ENCODE data around the gene ICAM5. TPM values are rescaled to one million over a fixed set of nuclear protein-coding genes. Genes with fewer than 3 reads are reported as not detected.

ICAM5 gene
- total and polyA plus RNA-seq, 9 of the 15 experiments (the other 6 are each of a cell fraction or from before 2014, with no cell fraction given): 0.10 to 114 (median 13.7) TPM

DNA sequence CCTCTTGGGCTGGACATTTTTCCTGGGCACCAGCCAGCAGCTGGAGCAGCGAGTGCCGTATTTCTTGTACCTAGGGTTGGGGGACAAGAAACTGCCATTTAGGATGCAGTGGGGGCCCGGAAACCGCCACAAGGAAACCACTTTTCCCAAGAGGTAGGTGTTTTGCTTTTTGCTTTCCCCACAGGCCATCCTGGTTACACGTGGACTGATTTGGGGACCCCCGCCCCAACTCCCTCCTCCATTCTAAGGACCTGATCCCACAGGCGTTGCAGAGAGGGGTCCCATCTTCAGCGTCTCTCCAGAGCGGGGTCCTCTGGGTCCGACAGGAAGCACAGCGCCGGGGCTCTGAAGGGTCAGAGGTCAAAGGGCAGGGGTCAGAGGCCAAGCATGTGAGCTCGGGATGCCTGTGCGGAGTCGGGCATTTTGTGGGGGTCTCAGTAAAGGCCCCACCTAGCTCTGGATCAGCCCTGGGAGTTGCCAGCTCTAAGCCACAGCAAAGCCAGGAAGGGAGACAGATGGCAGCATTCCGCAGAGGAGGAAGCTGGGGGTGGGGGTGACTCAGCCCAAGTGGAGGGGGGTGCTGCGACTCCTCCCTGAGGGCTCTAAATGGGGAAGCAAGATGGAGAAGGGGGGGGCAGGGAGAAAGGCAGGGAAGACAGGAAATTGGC is 15.5 kb downstream of the ICAM5 start (continued):
- TF ChIP-seq RBFOX2 (IDR thresholded peaks at IDR 0.05; ENCODE audit: low read depth, low read length) (peak; percentile 49), ZNF57 (CRISPR knock-in tag; IDR thresholded peaks at IDR 0.05) (no peak), THRAP3 (IDR thresholded peaks at IDR 0.05; ENCODE audit: borderline replicate concordance) (no peak), ZNF12 (CRISPR knock-in tag; IDR thresholded peaks at IDR 0.05) (no peak), SETDB1 (IDR thresholded peaks at IDR 0.05; ENCODE audit: low read length) (no peak), KAT8 (IDR thresholded peaks at IDR 0.05; ENCODE audit: low read depth) (no peak), ZNF75A (CRISPR knock-in tag; IDR thresholded peaks at IDR 0.05) (no peak), NR2C2 (CRISPR knock-in tag; IDR thresholded peaks at IDR 0.05) (peak; percentile 98), NR2C2 (tag; IDR thresholded peaks at IDR 0.05) (peak; percentile 97), EWSR1 (IDR thresholded peaks at IDR 0.05; ENCODE audit: borderline replicate concordance, low read depth, partially characterized antibody) (no peak), ZKSCAN1 (IDR thresholded peaks at IDR 0.05; ENCODE audit: low read depth, low read length) (no peak), RBM25 (IDR thresholded peaks at IDR 0.05; ENCODE audit: low read depth, low read length, severe bottlenecking) (peak; percentile 98), ZC3H4 (CRISPR knock-in tag; IDR thresholded peaks at IDR 0.05; ENCODE audit: borderline replicate concordance) (no peak), BCOR (IDR thresholded peaks at IDR 0.05) (peak; percentile 86; the same call in 1 of the 2 replicates), NR2C1 (IDR thresholded peaks at IDR 0.05) (peak; percentile 99), NR2C1 (tag; IDR thresholded peaks at IDR 0.05) (peak; percentile 99), CHCHD3 (CRISPR knock-in tag; IDR thresholded peaks at IDR 0.05) (no peak), ZNF324 (CRISPR knock-in tag; IDR thresholded peaks at IDR 0.05) (no peak)
- TF ChIP-seq, protein P1, sequence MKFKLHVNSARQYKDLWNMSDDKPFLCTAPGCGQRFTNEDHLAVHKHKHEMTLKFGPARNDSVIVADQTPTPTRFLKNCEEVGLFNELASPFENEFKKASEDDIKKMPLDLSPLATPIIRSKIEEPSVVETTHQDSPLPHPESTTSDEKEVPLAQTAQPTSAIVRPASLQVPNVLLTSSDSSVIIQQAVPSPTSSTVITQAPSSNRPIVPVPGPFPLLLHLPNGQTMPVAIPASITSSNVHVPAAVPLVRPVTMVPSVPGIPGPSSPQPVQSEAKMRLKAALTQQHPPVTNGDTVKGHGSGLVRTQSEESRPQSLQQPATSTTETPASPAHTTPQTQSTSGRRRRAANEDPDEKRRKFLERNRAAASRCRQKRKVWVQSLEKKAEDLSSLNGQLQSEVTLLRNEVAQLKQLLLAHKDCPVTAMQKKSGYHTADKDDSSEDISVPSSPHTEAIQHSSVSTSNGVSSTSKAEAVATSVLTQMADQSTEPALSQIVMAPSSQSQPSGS (CRISPR knock-in tag; IDR thresholded peaks at IDR 0.05): no peak
- TF ChIP-seq, protein P2, sequence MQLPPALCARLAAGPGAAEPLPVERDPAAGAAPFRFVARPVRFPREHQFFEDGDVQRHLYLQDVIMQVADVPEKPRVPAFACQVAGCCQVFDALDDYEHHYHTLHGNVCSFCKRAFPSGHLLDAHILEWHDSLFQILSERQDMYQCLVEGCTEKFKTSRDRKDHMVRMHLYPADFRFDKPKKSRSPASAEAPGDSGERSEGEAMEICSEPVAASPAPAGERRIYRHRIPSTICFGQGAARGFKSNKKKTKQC (CRISPR knock-in tag; IDR thresholded peaks at IDR 0.05): 0 out of 2 replicates have a peak, but pooled peaks have one; percentile 18
- TF ChIP-seq, protein P3, sequence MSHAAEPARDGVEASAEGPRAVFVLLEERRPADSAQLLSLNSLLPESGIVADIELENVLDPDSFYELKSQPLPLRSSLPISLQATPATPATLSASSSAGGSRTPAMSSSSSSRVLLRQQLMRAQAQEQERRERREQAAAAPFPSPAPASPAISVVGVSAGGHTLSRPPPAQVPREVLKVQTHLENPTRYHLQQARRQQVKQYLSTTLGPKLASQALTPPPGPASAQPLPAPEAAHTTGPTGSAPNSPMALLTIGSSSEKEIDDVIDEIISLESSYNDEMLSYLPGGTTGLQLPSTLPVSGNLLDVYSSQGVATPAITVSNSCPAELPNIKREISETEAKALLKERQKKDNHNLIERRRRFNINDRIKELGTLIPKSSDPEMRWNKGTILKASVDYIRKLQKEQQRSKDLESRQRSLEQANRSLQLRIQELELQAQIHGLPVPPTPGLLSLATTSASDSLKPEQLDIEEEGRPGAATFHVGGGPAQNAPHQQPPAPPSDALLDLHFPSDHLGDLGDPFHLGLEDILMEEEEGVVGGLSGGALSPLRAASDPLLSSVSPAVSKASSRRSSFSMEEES (CRISPR knock-in tag; IDR thresholded peaks at IDR 0.05): no peak
- TF ChIP-seq, protein P4, sequence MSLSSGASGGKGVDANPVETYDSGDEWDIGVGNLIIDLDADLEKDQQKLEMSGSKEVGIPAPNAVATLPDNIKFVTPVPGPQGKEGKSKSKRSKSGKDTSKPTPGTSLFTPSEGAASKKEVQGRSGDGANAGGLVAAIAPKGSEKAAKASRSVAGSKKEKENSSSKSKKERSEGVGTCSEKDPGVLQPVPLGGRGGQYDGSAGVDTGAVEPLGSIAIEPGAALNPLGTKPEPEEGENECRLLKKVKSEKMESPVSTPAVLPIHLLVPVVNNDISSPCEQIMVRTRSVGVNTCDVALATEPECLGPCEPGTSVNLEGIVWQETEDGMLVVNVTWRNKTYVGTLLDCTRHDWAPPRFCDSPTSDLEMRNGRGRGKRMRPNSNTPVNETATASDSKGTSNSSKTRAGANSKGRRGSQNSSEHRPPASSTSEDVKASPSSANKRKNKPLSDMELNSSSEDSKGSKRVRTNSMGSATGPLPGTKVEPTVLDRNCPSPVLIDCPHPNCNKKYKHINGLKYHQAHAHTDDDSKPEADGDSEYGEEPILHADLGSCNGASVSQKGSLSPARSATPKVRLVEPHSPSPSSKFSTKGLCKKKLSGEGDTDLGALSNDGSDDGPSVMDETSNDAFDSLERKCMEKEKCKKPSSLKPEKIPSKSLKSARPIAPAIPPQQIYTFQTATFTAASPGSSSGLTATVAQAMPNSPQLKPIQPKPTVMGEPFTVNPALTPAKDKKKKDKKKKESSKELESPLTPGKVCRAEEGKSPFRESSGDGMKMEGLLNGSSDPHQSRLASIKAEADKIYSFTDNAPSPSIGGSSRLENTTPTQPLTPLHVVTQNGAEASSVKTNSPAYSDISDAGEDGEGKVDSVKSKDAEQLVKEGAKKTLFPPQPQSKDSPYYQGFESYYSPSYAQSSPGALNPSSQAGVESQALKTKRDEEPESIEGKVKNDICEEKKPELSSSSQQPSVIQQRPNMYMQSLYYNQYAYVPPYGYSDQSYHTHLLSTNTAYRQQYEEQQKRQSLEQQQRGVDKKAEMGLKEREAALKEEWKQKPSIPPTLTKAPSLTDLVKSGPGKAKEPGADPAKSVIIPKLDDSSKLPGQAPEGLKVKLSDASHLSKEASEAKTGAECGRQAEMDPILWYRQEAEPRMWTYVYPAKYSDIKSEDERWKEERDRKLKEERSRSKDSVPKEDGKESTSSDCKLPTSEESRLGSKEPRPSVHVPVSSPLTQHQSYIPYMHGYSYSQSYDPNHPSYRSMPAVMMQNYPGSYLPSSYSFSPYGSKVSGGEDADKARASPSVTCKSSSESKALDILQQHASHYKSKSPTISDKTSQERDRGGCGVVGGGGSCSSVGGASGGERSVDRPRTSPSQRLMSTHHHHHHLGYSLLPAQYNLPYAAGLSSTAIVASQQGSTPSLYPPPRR (CRISPR knock-in tag; IDR thresholded peaks at IDR 0.05; ENCODE audit: borderline replicate concordance): no peak

All from K562 (cell line).